ENCODE data around the gene MYO1C. TPM values are rescaled to one million over a fixed set of nuclear protein-coding genes. Genes with fewer than 3 reads are reported as not detected.
A peak's percentile ranks its signal among the peaks of the same experiment; 100 is the strongest.

MYO1C gene
- total RNA-seq, 1 donor from 2014 or later, result 64.4 TPM

- peaks cover 16% of the 10 kb centered on the region for H3K36me3 Mint-ChIP-seq (ENCODE audit: insufficient read depth)
- H3K4me3 Mint-ChIP-seq (ENCODE audit: low read depth), result no peak overlapping the region
- H3K4me1 Mint-ChIP-seq (ENCODE audit: low read depth), result peaks cover 10% of the 10 kb centered on the region
- H3K9me3 Mint-ChIP-seq (ENCODE audit: low read depth), result no peaks in the 10 kb centered on the region
- H3K27me3 Mint-ChIP-seq, result no peaks in the 10 kb centered on the region
- no peak overlapping the region for H3K27ac Mint-ChIP-seq
- DNase-seq (ENCODE audit: low spot score, unreplicated experiment), result no peak
- TF ChIP-seq CTCF (IDR thresholded peaks at IDR 0.05; ENCODE audit: unreplicated experiment), result no peak
Observed at GRCh38 chr17:1467258-1467657, 25.2 kb downstream of the MYO1C start.

- Mint-ChIP-seq H3K27ac (no peak overlapping the region), H3K4me3 (ENCODE audit: low read depth) (no peak overlapping the region), H3K4me1 (ENCODE audit: low read depth) (peaks cover 10% of the 10 kb centered on the region), H3K36me3 (ENCODE audit: insufficient read depth) (peaks cover 15% of the 10 kb centered on the region), H3K27me3 (no peaks in the 10 kb centered on the region), H3K9me3 (ENCODE audit: low read depth) (no peaks in the 10 kb centered on the region)
- DNase-seq (ENCODE audit: low spot score, unreplicated experiment), result no peak
- no peak for TF ChIP-seq CTCF (IDR thresholded peaks at IDR 0.05; ENCODE audit: unreplicated experiment)
Observed at GRCh38 chr17:1464186-1464585, 28.3 kb downstream of the MYO1C start.

- no peak for DNase-seq (ENCODE audit: low spot score, unreplicated experiment)
- Mint-ChIP-seq H3K27ac (peak overlapping the region; percentile 24), H3K4me1 (ENCODE audit: low read depth) (peaks cover 2% of the 10 kb centered on the region), H3K9me3 (ENCODE audit: low read depth) (no peaks in the 10 kb centered on the region), H3K27me3 (no peaks in the 10 kb centered on the region), H3K4me3 (ENCODE audit: low read depth) (no peak overlapping the region), H3K36me3 (ENCODE audit: insufficient read depth) (peaks cover 7% of the 10 kb centered on the region)
- no peak for TF ChIP-seq CTCF (IDR thresholded peaks at IDR 0.05; ENCODE audit: unreplicated experiment)
Observed at GRCh38 chr17:1462164-1463112, 30.0 kb downstream of the MYO1C start.

- TF ChIP-seq CTCF (IDR thresholded peaks at IDR 0.05; ENCODE audit: unreplicated experiment), result no peak
- no peak overlapping the region for H3K27ac Mint-ChIP-seq
- H3K36me3 Mint-ChIP-seq (ENCODE audit: insufficient read depth), result peaks cover 7% of the 10 kb centered on the region
- H3K9me3 Mint-ChIP-seq (ENCODE audit: low read depth), result no peaks in the 10 kb centered on the region
- H3K4me1 Mint-ChIP-seq (ENCODE audit: low read depth), result peaks cover 8% of the 10 kb centered on the region
- no peak for DNase-seq (ENCODE audit: low spot score, unreplicated experiment)
- H3K27me3 Mint-ChIP-seq, result no peaks in the 10 kb centered on the region
- H3K4me3 Mint-ChIP-seq (ENCODE audit: low read depth), result no peak overlapping the region
Observed at GRCh38 chr17:1461198-1461944, 31.1 kb downstream of the MYO1C start.

GRCh38 chr17:1460233-1460632 lies 32.3 kb downstream of the MYO1C start:
- Mint-ChIP-seq H3K4me3 (ENCODE audit: low read depth) (no peak overlapping the region), H3K27ac (no peak overlapping the region), H3K27me3 (no peaks in the 10 kb centered on the region), H3K9me3 (ENCODE audit: low read depth) (no peaks in the 10 kb centered on the region), H3K36me3 (ENCODE audit: insufficient read depth) (peaks cover 4% of the 10 kb centered on the region), H3K4me1 (ENCODE audit: low read depth) (peaks cover 9% of the 10 kb centered on the region)
- DNase-seq (ENCODE audit: low spot score, unreplicated experiment), result no peak
- no peak for TF ChIP-seq CTCF (IDR thresholded peaks at IDR 0.05; ENCODE audit: unreplicated experiment)
